DOHH2 (cell line): ENCODE measurements around the gene KRT8.

Experiments used
- EZH2phosphoT487 ChIP-seq: fragments of 200-600 bp; sonication (generic); IDR thresholded peaks from 2 replicates; pipeline ENCODE4 v1.6.1; 2017; ENCODE audit warnings: borderline replicate concordance, mild to moderate bottlenecking, antibody characterized with exemption, low read length, moderate library complexity, mixed read lengths
- TF ChIP-seq, protein P1 (sequence below): fragments of 200-600 bp; sonication (generic); IDR thresholded peaks from one replicate; pipeline ENCODE4 v1.5.1; 2014; ENCODE audit warnings: antibody characterized with exemption, mild to moderate bottlenecking, low read depth, low read length; ENCODE audit not compliant: poor library complexity, severe bottlenecking

GRCh38 chr12:52867152-52867551, 37.7 kb downstream of the KRT8 start:
- TF ChIP-seq, protein P1, sequence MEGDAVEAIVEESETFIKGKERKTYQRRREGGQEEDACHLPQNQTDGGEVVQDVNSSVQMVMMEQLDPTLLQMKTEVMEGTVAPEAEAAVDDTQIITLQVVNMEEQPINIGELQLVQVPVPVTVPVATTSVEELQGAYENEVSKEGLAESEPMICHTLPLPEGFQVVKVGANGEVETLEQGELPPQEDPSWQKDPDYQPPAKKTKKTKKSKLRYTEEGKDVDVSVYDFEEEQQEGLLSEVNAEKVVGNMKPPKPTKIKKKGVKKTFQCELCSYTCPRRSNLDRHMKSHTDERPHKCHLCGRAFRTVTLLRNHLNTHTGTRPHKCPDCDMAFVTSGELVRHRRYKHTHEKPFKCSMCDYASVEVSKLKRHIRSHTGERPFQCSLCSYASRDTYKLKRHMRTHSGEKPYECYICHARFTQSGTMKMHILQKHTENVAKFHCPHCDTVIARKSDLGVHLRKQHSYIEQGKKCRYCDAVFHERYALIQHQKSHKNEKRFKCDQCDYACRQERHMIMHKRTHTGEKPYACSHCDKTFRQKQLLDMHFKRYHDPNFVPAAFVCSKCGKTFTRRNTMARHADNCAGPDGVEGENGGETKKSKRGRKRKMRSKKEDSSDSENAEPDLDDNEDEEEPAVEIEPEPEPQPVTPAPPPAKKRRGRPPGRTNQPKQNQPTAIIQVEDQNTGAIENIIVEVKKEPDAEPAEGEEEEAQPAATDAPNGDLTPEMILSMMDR: no peak
- no peak for TF ChIP-seq EZH2phosphoT487
